ENCODE measurements around the gene ASCL2.

ASCL2 gene, protein sequence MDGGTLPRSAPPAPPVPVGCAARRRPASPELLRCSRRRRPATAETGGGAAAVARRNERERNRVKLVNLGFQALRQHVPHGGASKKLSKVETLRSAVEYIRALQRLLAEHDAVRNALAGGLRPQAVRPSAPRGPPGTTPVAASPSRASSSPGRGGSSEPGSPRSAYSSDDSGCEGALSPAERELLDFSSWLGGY

DNA sequence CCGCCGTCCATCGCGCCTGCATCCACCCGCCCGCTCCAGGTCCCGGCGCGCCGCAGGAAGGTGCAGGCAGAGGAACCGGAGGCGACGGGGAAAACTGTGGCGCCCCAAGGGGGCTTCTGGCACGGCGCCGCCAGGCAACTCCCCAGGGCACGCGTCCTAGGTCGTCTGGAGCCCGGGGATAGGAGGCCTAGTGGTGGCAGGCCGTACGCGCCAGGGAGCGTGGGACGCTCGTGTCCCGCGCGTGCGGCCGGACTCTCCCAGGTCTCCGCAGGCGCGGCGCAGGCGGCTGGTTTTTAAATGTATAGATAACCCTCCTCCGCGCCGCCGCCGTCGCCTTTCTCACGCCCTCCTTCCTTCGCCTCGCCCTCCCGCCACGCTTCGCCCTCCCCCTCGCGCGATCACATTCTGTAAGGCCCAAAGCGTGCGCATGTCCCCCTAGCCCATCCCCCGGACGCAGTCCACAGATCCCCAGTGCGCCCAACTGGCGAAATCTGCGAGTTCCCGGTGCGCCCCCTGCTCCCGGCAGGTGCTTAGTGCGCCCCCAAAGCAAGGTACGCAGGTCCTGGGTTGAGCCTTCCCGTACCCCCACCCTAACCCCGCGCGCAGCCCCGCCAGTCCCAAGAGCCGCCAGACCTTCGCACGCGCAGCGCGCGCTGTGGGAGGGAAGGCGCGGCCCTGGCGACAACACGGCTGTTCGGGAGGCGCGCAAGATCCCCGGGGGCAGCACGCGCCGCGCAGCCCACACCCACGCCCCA, at the start of gene ASCL2:
Gene ASCL2 (minus strand): TSS at position 267 of the 755 bp plus-strand sequence. CDS start 256 bp downstream, at position 11.
- no peak for DNase-seq

DNA sequence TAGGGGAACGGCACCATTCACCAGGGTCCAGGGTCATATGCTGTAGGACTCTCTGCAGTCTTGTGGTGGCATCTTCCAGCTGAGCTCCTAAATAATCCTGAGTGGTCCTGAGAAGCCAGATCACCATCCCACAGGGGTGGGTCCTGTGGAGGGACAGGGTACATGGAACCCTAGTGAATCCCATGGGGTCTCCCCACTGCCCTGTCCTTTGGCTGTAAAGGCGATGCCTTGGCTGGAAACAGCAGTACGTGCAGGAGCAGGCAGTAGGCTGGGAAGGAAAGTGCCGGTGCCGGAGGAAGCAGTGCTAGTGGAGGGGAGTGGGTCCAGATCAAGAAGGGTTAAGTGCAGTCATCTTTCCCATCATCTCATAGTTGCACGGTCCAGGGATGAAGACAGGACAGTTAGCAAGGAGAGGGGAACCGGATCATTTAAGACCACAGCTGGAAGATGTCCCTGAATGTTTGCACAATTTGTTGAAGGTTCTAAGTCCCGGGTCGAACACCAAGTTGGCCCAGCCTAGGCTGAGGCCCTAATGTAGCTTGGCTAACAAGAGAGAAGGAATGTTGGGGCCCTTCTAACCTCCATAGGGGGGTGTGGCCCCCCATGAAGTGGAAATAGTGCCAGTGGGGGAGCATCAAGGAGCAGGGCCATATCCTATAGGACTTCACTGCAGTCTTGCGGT, 49.5 kb upstream of the ASCL2 start:
- DNase-seq, result no peak

- no peak for DNase-seq
Measured at GRCh38 chr11:2318707-2319106, 48.3 kb upstream of the ASCL2 start.

DNA sequence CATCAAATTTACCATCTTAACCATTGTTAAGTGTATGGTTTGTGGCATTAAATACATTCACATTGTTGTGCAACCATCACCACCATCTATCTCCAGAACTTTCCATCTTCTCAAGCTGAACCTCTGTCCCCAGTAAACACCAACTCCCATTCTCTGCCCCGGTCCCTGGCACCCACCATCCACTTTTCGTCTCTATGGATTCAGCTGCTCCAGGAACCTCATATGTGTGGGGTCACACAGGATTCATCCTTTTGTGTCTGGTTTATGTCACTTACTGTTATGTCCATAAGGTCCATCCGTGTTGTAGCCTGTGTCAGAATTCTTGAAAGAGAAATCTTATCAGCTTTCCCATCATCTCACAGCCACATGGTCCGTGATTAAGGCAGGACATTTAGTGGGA, 47.7 kb upstream of the ASCL2 start:
- no peak for DNase-seq

GRCh38 chr11:2317354-2318050, 47.1 kb upstream of the ASCL2 start:
- no peak for DNase-seq

GRCh38 chr11:2316963-2317244, 46.5 kb upstream of the ASCL2 start:
- no peak for DNase-seq

GRCh38 chr11:2316169-2316962, 46.0 kb upstream of the ASCL2 start:
- DNase-seq, result no peak

- DNase-seq, result no peak
Measured at GRCh38 chr11:2315395-2316168, 45.2 kb upstream of the ASCL2 start.

DNA sequence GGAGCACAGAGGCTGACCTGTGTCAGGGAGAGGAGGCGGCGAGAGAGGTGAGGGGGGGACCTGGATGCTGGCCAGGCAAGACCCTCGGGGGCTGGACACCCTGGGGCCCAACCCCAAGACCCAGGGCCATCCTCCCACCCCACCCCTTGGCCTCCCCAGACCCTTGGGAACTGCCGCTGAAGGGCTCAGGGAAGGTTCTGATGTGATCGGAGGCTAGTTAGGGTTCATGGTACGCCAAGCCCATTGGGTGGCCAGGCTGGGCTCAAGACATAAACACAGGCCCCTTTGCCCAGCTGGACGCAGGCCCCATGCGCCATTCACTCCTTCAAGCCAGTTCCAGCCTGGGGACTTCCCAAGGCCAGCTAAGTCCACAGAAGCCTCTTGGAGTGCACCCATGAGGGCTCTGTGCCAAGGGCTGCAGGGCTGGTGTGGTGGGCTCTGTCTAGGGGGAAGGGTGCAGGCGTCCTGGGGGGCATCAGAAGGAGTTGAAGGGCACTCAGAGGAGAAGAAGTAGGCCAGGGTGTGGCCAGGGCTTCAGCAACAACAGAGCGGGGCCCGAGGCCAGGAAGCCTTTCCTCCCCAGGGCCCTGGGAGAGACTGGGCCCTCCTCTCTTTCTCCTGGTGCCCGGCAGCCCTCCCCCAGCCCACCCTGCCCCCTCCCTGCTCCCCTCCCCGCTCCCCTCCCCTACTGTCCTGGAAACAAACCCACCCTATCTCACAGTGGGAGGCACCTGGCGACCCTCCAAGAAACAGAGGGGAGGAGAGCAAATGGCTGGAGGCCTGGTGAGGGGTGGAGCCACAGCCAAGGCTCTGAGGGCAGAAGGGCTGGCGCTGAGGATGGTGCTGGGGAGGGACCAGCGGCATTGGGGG, 44.4 kb upstream of the ASCL2 start:
- DNase-seq, result peak; percentile 81

- DNase-seq, result no peak
Measured at GRCh38 chr11:2314136-2314524, 43.7 kb upstream of the ASCL2 start.

DNA sequence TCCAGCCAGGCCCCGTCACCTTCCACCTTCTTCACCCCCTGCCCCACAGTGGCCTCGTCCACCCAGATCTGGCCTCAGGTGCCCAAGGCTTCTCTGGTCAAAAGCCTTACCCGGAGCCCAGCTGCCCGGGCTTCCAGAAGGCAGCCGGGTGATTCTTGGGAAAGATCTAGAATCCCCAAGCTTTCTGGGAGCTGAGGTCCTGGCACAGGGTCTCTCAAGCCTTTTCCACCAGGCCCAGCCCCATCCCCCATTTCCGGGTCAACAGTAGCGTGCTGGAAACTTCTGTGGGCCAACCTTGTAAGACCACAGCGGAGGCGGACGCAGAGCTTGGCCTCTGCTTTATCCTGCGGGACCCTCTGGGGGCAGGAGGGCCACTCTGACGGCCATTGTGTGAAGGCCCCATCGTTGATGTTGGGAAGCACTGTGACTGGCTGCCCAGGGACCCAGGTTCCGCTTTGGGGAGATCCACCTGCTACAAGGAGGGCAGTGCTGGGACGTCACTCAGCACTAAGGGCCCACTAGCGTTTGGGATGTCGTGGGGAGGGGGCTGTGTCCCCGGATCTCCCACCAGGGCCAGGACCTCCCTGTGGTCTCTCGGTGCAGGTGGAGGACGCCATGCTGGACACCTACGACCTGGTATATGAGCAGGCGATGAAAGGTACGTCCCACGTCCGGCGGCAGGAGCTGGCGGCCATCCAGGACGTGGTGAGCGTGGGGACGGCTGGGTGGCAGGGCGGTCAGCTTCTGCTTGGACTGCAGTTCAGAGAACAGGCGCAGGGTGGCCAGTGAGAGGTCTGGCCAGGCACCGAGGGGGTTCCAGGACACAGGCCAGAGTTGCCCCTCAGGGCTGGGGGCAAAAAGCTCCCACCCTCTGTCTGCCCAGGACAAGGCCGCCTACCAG, 42.9 kb upstream of the ASCL2 start:
- DNase-seq, result no peak

DNA sequence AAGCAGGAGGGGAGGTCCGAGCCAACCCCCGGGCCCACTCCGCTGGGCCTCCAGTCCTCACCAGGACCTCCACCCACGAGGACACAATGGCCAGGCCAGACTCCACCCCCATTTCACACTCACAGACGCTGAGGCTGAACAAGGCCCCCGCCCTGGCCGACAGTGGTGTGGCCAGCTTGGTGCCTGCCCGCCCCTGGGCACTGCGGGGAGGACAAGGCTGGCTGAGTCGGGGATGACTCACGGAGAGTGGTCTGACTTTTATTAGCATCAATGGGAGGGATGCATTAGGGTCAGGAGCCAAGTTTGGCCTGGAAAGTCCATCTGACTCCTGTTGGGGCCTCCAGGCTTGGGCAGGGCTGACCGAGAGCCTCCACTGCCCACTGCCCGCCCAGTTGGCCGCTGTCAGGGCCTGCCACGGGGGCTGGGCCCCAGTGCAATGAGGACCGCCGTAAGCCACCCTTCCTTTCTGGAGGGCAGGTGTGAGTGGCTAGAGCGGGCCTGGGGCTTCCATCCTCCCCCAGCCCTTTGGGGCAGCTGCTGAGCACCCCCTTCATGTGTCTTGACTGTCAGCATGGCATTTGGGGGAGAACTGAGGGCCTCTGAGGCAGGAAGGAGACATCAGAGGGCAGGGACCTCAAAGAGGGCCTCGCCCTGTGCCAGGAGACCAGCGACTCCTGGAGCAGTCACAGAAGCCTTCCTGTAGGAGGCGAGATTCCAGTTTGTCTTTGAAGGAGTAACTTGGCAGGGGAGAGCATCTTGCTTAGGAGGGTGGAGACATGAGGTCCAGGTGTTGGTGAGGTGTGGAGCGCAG, 42.0 kb upstream of the ASCL2 start:
- DNase-seq, result no peak

- no peak for DNase-seq
Measured at GRCh38 chr11:2311353-2312133, 41.2 kb upstream of the ASCL2 start.

DNA sequence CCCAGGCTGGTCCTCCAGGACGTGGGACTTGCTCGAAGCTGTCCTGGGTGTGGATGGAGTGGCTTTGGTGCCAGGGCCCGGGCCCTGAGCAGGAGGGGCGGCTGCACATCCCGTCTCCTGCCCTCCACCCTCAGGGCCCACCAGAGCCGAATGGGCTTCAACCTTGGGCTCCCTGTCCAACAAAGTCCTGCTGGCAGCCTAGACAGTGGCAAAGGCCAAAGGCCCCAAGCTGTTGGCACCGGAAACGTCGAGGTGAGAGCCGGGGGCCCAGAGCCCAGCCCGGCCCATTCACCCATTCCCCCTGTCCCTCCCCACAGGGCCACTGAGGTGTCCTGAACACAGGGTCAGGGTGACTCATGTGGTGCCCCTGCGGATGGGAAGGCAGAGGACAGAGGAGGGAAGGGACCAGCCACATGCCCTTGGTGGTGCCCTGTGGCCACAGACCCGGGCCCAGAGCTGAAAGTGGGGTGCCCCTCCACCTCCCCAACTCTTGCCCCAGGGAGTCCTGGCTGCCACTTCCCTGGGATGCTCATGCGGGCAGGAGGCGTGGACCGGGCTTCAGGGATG, 40.5 kb upstream of the ASCL2 start:
- DNase-seq, result no peak

DNA sequence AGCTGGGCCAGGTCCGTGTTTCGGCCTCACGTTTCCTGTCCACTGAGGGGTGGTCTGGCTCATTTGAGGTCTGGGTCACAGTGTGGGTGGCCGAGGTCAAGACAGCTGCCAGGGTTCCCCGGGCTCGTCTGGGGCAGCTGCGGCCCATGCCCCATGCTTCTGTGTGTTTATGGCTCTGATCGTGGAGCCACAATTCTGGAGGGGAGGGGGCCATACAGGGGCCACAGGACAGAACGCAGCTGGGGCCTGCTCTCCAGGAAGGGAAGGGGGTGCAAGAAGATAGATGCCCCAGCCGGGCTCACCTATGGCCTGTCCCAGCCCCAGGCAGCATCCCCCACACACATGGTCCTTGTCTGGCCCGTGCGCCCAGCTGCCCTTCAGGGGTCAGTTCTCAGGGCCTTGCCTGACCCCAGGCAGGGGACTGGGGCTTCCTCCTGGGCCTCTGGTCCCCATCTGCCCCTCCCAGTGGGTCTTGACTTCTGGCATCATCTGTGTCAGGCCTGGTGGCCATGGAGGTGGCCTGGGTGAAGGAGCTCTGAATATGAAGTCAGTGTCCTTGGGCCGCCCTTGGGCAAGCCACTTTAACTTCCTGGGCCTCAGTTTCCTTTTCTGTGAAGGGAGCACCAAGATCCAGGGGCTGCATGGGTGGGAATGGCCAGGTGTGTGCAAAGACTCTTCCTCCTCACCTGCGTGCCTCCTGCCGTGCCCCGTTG, 39.8 kb upstream of the ASCL2 start:
- DNase-seq, result no peak

DNA sequence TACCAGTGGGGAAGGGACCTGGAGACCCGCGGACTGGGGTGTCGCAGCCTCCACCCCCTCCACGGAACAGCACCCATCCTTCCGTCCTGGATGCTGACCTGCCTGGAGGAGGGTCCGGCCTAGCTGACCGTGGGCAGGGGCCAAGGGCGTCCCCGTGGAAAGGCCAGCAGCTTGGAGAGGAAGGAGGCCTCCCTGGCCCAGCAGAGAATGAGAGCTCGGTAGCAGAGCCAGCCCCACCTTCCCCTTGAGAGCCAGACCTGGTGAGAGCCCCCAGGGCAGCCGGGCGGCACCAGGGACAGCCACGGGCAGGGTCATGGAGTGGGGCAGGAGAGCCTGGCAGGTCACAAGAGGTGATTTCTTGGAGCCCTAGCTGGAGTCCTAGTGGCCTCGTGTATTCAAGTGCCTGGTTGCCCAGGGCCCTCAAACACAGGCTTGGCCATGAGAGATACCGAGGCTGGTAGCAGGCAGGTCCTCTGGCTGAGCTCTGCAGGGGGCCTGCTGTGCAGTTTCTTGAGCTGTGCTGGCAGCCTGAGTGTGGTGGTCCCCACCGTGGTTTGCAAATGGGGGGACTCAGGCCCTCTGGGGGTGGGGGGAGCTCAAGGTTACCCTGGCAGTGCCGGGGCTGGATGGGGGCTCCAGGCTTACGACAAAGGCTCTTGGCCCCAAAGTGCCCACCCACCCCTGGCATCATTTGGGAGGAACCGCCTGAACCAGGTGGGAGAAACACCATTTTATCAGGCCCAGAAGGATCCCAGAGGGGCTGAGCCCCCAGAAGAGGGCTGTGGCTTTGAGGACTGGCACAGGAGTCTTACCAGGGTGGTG, 39.1 kb upstream of the ASCL2 start:
- DNase-seq, result no peak

Measured in NCI-H1105 (cell line).